Measurements from ENCODE around the gene TK2. TPM values are rescaled to one million over a fixed set of nuclear protein-coding genes. Genes with fewer than 3 reads are reported as not detected.
A peak's percentile ranks its signal among the peaks of the same experiment; 100 is the strongest.
"Not testable (repeated sequence)": the region's sequence is repeated elsewhere in the genome, so short reads cannot be mapped to it uniquely, and the experiment has no call there.

The TK2 gene
- total RNA-seq, 1 donor from 2014 or later = 8.4 TPM

GRCh38 chr16:66511602-66512271, 38.2 kb downstream of the TK2 start:
- no peaks in the 10 kb centered on the region for H3K9me3 Mint-ChIP-seq
- peaks cover 9% of the 10 kb centered on the region for H3K36me3 Mint-ChIP-seq (ENCODE audit: low read depth)
- H3K27me3 Mint-ChIP-seq (ENCODE audit: insufficient read depth) = no peaks in the 10 kb centered on the region
- peak overlapping the region; percentile 40 for H3K27ac Mint-ChIP-seq
- intact Hi-C loops (cut with micrococcal nuclease) = no loop called here
- peaks cover 38% of the 10 kb centered on the region for H3K4me1 Mint-ChIP-seq (ENCODE audit: low read depth)
- no peak overlapping the region for H3K4me3 Mint-ChIP-seq
- no peak for DNase-seq (ENCODE audit: low spot score)

- Mint-ChIP-seq H3K27me3 (ENCODE audit: insufficient read depth) (no peaks in the 10 kb centered on the region), H3K36me3 (ENCODE audit: low read depth) (peaks cover 9% of the 10 kb centered on the region), H3K9me3 (no peaks in the 10 kb centered on the region), H3K4me1 (ENCODE audit: low read depth) (peaks cover 30% of the 10 kb centered on the region), H3K4me3 (no peak overlapping the region), H3K27ac (no peak overlapping the region)
- DNase-seq (ENCODE audit: low spot score) = no peak
- intact Hi-C loops (cut with micrococcal nuclease) = no loop called here
Measured at GRCh38 chr16:66510711-66511601, 39.0 kb downstream of the TK2 start.

GRCh38 chr16:66510298-66510697, 39.6 kb downstream of the TK2 start:
- Mint-ChIP-seq H3K4me3 (no peak overlapping the region), H3K27ac (no peak overlapping the region), H3K27me3 (ENCODE audit: insufficient read depth) (no peaks in the 10 kb centered on the region), H3K4me1 (ENCODE audit: low read depth) (peaks cover 24% of the 10 kb centered on the region), H3K9me3 (no peaks in the 10 kb centered on the region), H3K36me3 (ENCODE audit: low read depth) (peaks cover 9% of the 10 kb centered on the region)
- intact Hi-C loops (cut with micrococcal nuclease) = no loop called here
- DNase-seq (ENCODE audit: low spot score) = no peak

- peaks cover 9% of the 10 kb centered on the region for H3K36me3 Mint-ChIP-seq (ENCODE audit: low read depth)
- intact Hi-C loops (cut with micrococcal nuclease) = no loop called here
Measured at GRCh38 chr16:66509576-66509975, 40.3 kb downstream of the TK2 start.

GRCh38 chr16:66508914-66509496, 40.9 kb downstream of the TK2 start:
- no peak for DNase-seq (ENCODE audit: low spot score)
- Mint-ChIP-seq H3K36me3 (ENCODE audit: low read depth) (peaks cover 9% of the 10 kb centered on the region), H3K4me3 (no peak overlapping the region)

More at GRCh38 chr16:66509576-66509975, 40.3 kb downstream of the TK2 start:
- Mint-ChIP-seq H3K4me3 (no peak overlapping the region), H3K27me3 (ENCODE audit: insufficient read depth) (no peaks in the 10 kb centered on the region), H3K4me1 (ENCODE audit: low read depth) (peaks cover 17% of the 10 kb centered on the region), H3K27ac (no peak overlapping the region), H3K9me3 (no peaks in the 10 kb centered on the region)
- no peak for DNase-seq (ENCODE audit: low spot score)

GRCh38 chr16:66508248-66508913, 41.5 kb downstream of the TK2 start:
- Mint-ChIP-seq H3K4me3 (no peak overlapping the region), H3K9me3 (no peaks in the 10 kb centered on the region), H3K27ac (no peak overlapping the region), H3K4me1 (ENCODE audit: low read depth) (peaks cover 18% of the 10 kb centered on the region), H3K27me3 (ENCODE audit: insufficient read depth) (no peaks in the 10 kb centered on the region), H3K36me3 (ENCODE audit: low read depth) (peaks cover 9% of the 10 kb centered on the region)
- intact Hi-C loops (cut with micrococcal nuclease) = loop anchor here (1.0 kb wide), 1 partner anchor 14 kb away; no protein-coding TSS in a partner anchor
- no peak for DNase-seq (ENCODE audit: low spot score)

More at GRCh38 chr16:66508914-66509496, 40.9 kb downstream of the TK2 start:
- H3K27ac Mint-ChIP-seq = no peak overlapping the region
- no peaks in the 10 kb centered on the region for H3K27me3 Mint-ChIP-seq (ENCODE audit: insufficient read depth)
- peaks cover 17% of the 10 kb centered on the region for H3K4me1 Mint-ChIP-seq (ENCODE audit: low read depth)
- no peaks in the 10 kb centered on the region for H3K9me3 Mint-ChIP-seq
- intact Hi-C loops (cut with micrococcal nuclease) = loop anchor here (1.0 kb wide), 1 partner anchor 13 kb away; no protein-coding TSS in a partner anchor

- Mint-ChIP-seq H3K4me1 (ENCODE audit: low read depth) (peaks cover 16% of the 10 kb centered on the region), H3K36me3 (ENCODE audit: low read depth) (peaks cover 6% of the 10 kb centered on the region), H3K4me3 (no peak overlapping the region), H3K27ac (no peak overlapping the region), H3K27me3 (ENCODE audit: insufficient read depth) (peaks cover 2% of the 10 kb centered on the region), H3K9me3 (no peaks in the 10 kb centered on the region)
- DNase-seq (ENCODE audit: low spot score) = no peak
- intact Hi-C loops (cut with micrococcal nuclease) = loop anchor here (1.0 kb wide), 1 partner anchor 15 kb away; no protein-coding TSS in a partner anchor
Measured at GRCh38 chr16:66507731-66508239, 42.1 kb downstream of the TK2 start.

- no peaks in the 10 kb centered on the region for H3K9me3 Mint-ChIP-seq
Measured at GRCh38 chr16:66503612-66504011, 46.3 kb downstream of the TK2 start.

GRCh38 chr16:66503030-66503429, 46.9 kb downstream of the TK2 start:
- DNase-seq (ENCODE audit: low spot score) = no peak
- Mint-ChIP-seq H3K36me3 (ENCODE audit: low read depth) (peaks cover 2% of the 10 kb centered on the region), H3K4me1 (ENCODE audit: low read depth) (peaks cover 9% of the 10 kb centered on the region), H3K9me3 (no peaks in the 10 kb centered on the region), H3K4me3 (no peak overlapping the region), H3K27me3 (ENCODE audit: insufficient read depth) (peaks cover 13% of the 10 kb centered on the region), H3K27ac (no peak overlapping the region)
- intact Hi-C loops (cut with micrococcal nuclease) = no loop called here

More at GRCh38 chr16:66503612-66504011, 46.3 kb downstream of the TK2 start:
- Mint-ChIP-seq H3K4me3 (no peak overlapping the region), H3K36me3 (ENCODE audit: low read depth) (peaks cover 2% of the 10 kb centered on the region), H3K27me3 (ENCODE audit: insufficient read depth) (peaks cover 13% of the 10 kb centered on the region), H3K27ac (no peak overlapping the region), H3K4me1 (ENCODE audit: low read depth) (peaks cover 9% of the 10 kb centered on the region)
- intact Hi-C loops (cut with micrococcal nuclease) = no loop called here
- DNase-seq (ENCODE audit: low spot score) = no peak

- DNase-seq (ENCODE audit: low spot score) = no peak
- intact Hi-C loops (cut with micrococcal nuclease) = no loop called here
- H3K9me3 Mint-ChIP-seq = no peaks in the 10 kb centered on the region
- no peak overlapping the region for H3K4me3 Mint-ChIP-seq
- peaks cover 3% of the 10 kb centered on the region for H3K4me1 Mint-ChIP-seq (ENCODE audit: low read depth)
- peaks cover 2% of the 10 kb centered on the region for H3K36me3 Mint-ChIP-seq (ENCODE audit: low read depth)
- peaks cover 13% of the 10 kb centered on the region for H3K27me3 Mint-ChIP-seq (ENCODE audit: insufficient read depth)
- no peak overlapping the region for H3K27ac Mint-ChIP-seq
Measured at GRCh38 chr16:66502020-66502913, 47.7 kb downstream of the TK2 start.

- intact Hi-C loops (cut with micrococcal nuclease); H3K9me3 Mint-ChIP-seq; H3K27ac Mint-ChIP-seq; H3K4me3 Mint-ChIP-seq; DNase-seq (ENCODE audit: low spot score); H3K4me1 Mint-ChIP-seq (ENCODE audit: low read depth); H3K36me3 Mint-ChIP-seq (ENCODE audit: low read depth): not testable (repeated sequence)
- peaks cover 13% of the 10 kb centered on the region for H3K27me3 Mint-ChIP-seq (ENCODE audit: insufficient read depth)
Measured at GRCh38 chr16:66501563-66501962, 48.4 kb downstream of the TK2 start.

Measured in activated T-helper 1 cell treated with anti-CD3 and anti-CD28 coated beads, Interleukin-12 subunit alpha, Interleukin-12 subunit beta, Interleukin-2, Interleukin-4 antibody, amounts not matched to agents 30 ng/mL and 10 ng/mL and 1 ng/mL, durations not matched to agents 14 hours and 24 hours and 36 hours (primary cell).